GM23338 (cell line): ENCODE measurements around the gene HMGCS1. TPM values are rescaled to one million over a fixed set of nuclear protein-coding genes. Genes with fewer than 3 reads are reported as not detected.

Experiments
- ATAC-seq: fragments of 200-7000 bp; cut with Tn5 transposase; 3 replicates; pipeline ENCODE4 v1.9.1; 2020
- DNase-seq: peaks from one replicate; pipeline ENCODE4 v3.0.0-alpha.2; 2015; ENCODE audit warnings: low spot score
- H2AFZ ChIP-seq: fragments of 200-600 bp; sonication (generic); 2 replicates; pipeline ENCODE4 v1.8.0; 2016; ENCODE audit warnings: antibody characterized with exemption, mild to moderate bottlenecking, moderate library complexity
- H3F3A ChIP-seq: fragments of 200-600 bp; sonication (generic); replicated peaks from 2 replicates; pipeline ENCODE4 v1.8.0; 2017; ENCODE audit warnings: antibody characterized with exemption, mixed run types, low read depth
- H3K27ac ChIP-seq: fragments of 200-600 bp; sonication (generic); 2 replicates; pipeline ENCODE4 v1.6.1; 2016; ENCODE audit warnings: low read depth
- H3K27me3 ChIP-seq: fragments of 200-600 bp; sonication (generic); 2 replicates; pipeline ENCODE4 v1.8.0; 2016; ENCODE audit warnings: mild to moderate bottlenecking, mixed run types, moderate library complexity; ENCODE audit not compliant: insufficient read depth
- H3K36me3 ChIP-seq: fragments of 200-600 bp; sonication (generic); 2 replicates; pipeline ENCODE4 v1.8.0; 2016; ENCODE audit warnings: mild to moderate bottlenecking; ENCODE audit not compliant: insufficient read depth
- H3K4me1 ChIP-seq: fragments of 200-600 bp; sonication (generic); 2 replicates; pipeline ENCODE4 v1.8.0; 2016; ENCODE audit warnings: mild to moderate bottlenecking, moderate library complexity; ENCODE audit not compliant: insufficient read depth
- H3K4me2 ChIP-seq: fragments of 200-600 bp; sonication (generic); 2 replicates; pipeline ENCODE4 v1.7.1; 2017; ENCODE audit warnings: mixed run types
- H3K4me3 ChIP-seq: fragments of 200-600 bp; sonication (generic); 2 replicates; pipeline ENCODE4 v1.6.1; 2016; ENCODE audit warnings: mixed run types
- H3K79me2 ChIP-seq: fragments of 200-600 bp; sonication (generic); replicated peaks from 2 replicates; pipeline ENCODE4 v1.8.0; 2017; ENCODE audit warnings: mild to moderate bottlenecking; ENCODE audit not compliant: insufficient read depth
- H3K9me2 ChIP-seq: fragments of 200-600 bp; sonication (generic); 2 replicates; pipeline ENCODE4 v1.8.0; 2017; ENCODE audit not compliant: insufficient read depth
- H4K20me1 ChIP-seq: fragments of 200-600 bp; sonication (generic); replicated peaks from 2 replicates; pipeline ENCODE4 v1.8.0; 2017; ENCODE audit warnings: mild to moderate bottlenecking; ENCODE audit not compliant: insufficient read depth
- H3K27ac Mint-ChIP-seq: 2 replicates; pipeline ENCODE4 v1.8.0; 2020; ENCODE audit warnings: inconsistent platforms, mild to moderate bottlenecking, moderate library complexity, mixed read lengths
- H3K27me3 Mint-ChIP-seq: 3 replicates; pipeline ENCODE4 v1.8.0; 2022; ENCODE audit warnings: low read depth, mild to moderate bottlenecking, moderate library complexity, mixed read lengths, inconsistent platforms; ENCODE audit not compliant: insufficient read depth, poor library complexity
- H3K36me3 Mint-ChIP-seq: 3 replicates; pipeline ENCODE4 v1.8.0; 2021; ENCODE audit warnings: low read depth, mild to moderate bottlenecking, inconsistent platforms, moderate library complexity, mixed read lengths
- H3K4me1 Mint-ChIP-seq: 3 replicates; pipeline ENCODE4 v1.8.0; 2020; ENCODE audit warnings: mild to moderate bottlenecking, inconsistent platforms, mixed read lengths
- H3K4me3 Mint-ChIP-seq: 3 replicates; pipeline ENCODE4 v1.8.0; 2021; ENCODE audit warnings: moderate library complexity, mild to moderate bottlenecking, inconsistent platforms, mixed read lengths
- H3K9me3 Mint-ChIP-seq: 3 replicates; pipeline ENCODE4 v1.8.0; 2020; ENCODE audit warnings: moderate library complexity, mild to moderate bottlenecking, inconsistent platforms, mixed read lengths
- CREB1 ChIP-seq: fragments of 250-450 bp; sonication (Bioruptor Pico); IDR thresholded peaks from 2 replicates; pipeline ENCODE4 v1.5.0; 2020; ENCODE audit warnings: low read depth, mild to moderate bottlenecking, moderate library complexity
- CTCF ChIP-seq, 2 experiments: fragments of 200-600 bp in 1 of 2; sonication (generic) in 1 of 2; conservative IDR thresholded peaks; 2 replicates each; pipeline versions ENCODE4 v1.5.1 to v1.6.1; 2016 to 2017; ENCODE audit warnings: antibody characterized with exemption in 2 of 2, low read depth in 2 of 2, mild to moderate bottlenecking in 2 of 2, moderate library complexity in 1 of 2
- EZH2 ChIP-seq: fragments of 200-600 bp; sonication (generic); IDR thresholded peaks from one replicate; pipeline ENCODE4 v1.8.0; 2017; ENCODE audit warnings: antibody characterized with exemption, mild to moderate bottlenecking, low read depth; ENCODE audit not compliant: unreplicated experiment
- EZH2phosphoT487 ChIP-seq: fragments of 200-600 bp; sonication (generic); IDR thresholded peaks from one replicate; pipeline ENCODE4 v1.8.1; 2018; ENCODE audit warnings: antibody characterized with exemption; ENCODE audit not compliant: unreplicated experiment
- NANOG ChIP-seq: IDR thresholded peaks from 2 replicates; pipeline ENCODE4 v1.6.1; 2016; ENCODE audit warnings: antibody characterized with exemption, borderline replicate concordance
- POLR2AphosphoS5 ChIP-seq: IDR thresholded peaks from 2 replicates; pipeline ENCODE4 v1.6.1; 2016; ENCODE audit warnings: antibody characterized with exemption, low read depth
- STAT1 ChIP-seq: IDR thresholded peaks from one replicate; pipeline ENCODE4 v1.6.1; 2016; ENCODE audit warnings: antibody characterized with exemption; ENCODE audit not compliant: unreplicated experiment
- ZNF114 ChIP-seq: fragments of 250-450 bp; sonication (Bioruptor Pico); IDR thresholded peaks from 2 replicates; pipeline ENCODE4 v1.5.0; 2020; ENCODE audit warnings: mild to moderate bottlenecking, moderate library complexity
- ZNF331 ChIP-seq: fragments of 250-450 bp; sonication (Bioruptor Pico); IDR thresholded peaks from 2 replicates; pipeline ENCODE4 v1.5.0; 2020; ENCODE audit warnings: low read depth, mild to moderate bottlenecking, moderate library complexity
- polyA plus RNA-seq: library from polyadenylated mRNA; unstranded; fragments of >200 nt; fragmentation: Nextera tagmentation; extraction: Ambion mirVana; gene quantifications from 2 replicates; pipeline ENCODE4 v1.2.1, GENCODE V29; 2016
- total RNA-seq: library from RNA; depleted of rRNA; stranded (reverse); fragments of >200 nt; shearing (Covaris generic); gene quantifications from 2 replicates; pipeline ENCODE4 v1.2.3, GENCODE V29; 2014
- TF ChIP-seq, protein P1 (sequence below): IDR thresholded peaks from 2 replicates; pipeline ENCODE4 v1.6.1; 2016; ENCODE audit warnings: antibody characterized with exemption
- TF ChIP-seq, protein P2 (sequence below): fragments of 250-450 bp; sonication (Bioruptor Pico); IDR thresholded peaks from 2 replicates; pipeline ENCODE4 v1.5.0; 2020; ENCODE audit warnings: mild to moderate bottlenecking, moderate library complexity

Gene HMGCS1
- total and polyA plus RNA-seq, 2 experiments from 2014 or later, result 172 to 278 TPM

- no peak for TF ChIP-seq CREB1 (CRISPR knock-in tag)
- TF ChIP-seq CTCF (conservative IDR thresholded peaks at IDR 0.05; ENCODE audit: low read depth in 2 of 2), result no peak
- TF ChIP-seq STAT1, result no peak
- TF ChIP-seq NANOG, result no peak
These were observed 67.4 kb downstream of the HMGCS1 start (continued) for GRCh38 chr5:43245724-43246385.

- TF ChIP-seq STAT1 (no peak), ZNF114 (no peak), ZNF331 (CRISPR knock-in tag) (no peak), EZH2phosphoT487 (no peak), CREB1 (CRISPR knock-in tag) (no peak), POLR2AphosphoS5 (no peak), NANOG (no peak), EZH2 (no peak)
- TF ChIP-seq, protein P1, sequence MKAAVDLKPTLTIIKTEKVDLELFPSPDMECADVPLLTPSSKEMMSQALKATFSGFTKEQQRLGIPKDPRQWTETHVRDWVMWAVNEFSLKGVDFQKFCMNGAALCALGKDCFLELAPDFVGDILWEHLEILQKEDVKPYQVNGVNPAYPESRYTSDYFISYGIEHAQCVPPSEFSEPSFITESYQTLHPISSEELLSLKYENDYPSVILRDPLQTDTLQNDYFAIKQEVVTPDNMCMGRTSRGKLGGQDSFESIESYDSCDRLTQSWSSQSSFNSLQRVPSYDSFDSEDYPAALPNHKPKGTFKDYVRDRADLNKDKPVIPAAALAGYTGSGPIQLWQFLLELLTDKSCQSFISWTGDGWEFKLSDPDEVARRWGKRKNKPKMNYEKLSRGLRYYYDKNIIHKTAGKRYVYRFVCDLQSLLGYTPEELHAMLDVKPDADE, result no peak
- TF ChIP-seq, protein P2, sequence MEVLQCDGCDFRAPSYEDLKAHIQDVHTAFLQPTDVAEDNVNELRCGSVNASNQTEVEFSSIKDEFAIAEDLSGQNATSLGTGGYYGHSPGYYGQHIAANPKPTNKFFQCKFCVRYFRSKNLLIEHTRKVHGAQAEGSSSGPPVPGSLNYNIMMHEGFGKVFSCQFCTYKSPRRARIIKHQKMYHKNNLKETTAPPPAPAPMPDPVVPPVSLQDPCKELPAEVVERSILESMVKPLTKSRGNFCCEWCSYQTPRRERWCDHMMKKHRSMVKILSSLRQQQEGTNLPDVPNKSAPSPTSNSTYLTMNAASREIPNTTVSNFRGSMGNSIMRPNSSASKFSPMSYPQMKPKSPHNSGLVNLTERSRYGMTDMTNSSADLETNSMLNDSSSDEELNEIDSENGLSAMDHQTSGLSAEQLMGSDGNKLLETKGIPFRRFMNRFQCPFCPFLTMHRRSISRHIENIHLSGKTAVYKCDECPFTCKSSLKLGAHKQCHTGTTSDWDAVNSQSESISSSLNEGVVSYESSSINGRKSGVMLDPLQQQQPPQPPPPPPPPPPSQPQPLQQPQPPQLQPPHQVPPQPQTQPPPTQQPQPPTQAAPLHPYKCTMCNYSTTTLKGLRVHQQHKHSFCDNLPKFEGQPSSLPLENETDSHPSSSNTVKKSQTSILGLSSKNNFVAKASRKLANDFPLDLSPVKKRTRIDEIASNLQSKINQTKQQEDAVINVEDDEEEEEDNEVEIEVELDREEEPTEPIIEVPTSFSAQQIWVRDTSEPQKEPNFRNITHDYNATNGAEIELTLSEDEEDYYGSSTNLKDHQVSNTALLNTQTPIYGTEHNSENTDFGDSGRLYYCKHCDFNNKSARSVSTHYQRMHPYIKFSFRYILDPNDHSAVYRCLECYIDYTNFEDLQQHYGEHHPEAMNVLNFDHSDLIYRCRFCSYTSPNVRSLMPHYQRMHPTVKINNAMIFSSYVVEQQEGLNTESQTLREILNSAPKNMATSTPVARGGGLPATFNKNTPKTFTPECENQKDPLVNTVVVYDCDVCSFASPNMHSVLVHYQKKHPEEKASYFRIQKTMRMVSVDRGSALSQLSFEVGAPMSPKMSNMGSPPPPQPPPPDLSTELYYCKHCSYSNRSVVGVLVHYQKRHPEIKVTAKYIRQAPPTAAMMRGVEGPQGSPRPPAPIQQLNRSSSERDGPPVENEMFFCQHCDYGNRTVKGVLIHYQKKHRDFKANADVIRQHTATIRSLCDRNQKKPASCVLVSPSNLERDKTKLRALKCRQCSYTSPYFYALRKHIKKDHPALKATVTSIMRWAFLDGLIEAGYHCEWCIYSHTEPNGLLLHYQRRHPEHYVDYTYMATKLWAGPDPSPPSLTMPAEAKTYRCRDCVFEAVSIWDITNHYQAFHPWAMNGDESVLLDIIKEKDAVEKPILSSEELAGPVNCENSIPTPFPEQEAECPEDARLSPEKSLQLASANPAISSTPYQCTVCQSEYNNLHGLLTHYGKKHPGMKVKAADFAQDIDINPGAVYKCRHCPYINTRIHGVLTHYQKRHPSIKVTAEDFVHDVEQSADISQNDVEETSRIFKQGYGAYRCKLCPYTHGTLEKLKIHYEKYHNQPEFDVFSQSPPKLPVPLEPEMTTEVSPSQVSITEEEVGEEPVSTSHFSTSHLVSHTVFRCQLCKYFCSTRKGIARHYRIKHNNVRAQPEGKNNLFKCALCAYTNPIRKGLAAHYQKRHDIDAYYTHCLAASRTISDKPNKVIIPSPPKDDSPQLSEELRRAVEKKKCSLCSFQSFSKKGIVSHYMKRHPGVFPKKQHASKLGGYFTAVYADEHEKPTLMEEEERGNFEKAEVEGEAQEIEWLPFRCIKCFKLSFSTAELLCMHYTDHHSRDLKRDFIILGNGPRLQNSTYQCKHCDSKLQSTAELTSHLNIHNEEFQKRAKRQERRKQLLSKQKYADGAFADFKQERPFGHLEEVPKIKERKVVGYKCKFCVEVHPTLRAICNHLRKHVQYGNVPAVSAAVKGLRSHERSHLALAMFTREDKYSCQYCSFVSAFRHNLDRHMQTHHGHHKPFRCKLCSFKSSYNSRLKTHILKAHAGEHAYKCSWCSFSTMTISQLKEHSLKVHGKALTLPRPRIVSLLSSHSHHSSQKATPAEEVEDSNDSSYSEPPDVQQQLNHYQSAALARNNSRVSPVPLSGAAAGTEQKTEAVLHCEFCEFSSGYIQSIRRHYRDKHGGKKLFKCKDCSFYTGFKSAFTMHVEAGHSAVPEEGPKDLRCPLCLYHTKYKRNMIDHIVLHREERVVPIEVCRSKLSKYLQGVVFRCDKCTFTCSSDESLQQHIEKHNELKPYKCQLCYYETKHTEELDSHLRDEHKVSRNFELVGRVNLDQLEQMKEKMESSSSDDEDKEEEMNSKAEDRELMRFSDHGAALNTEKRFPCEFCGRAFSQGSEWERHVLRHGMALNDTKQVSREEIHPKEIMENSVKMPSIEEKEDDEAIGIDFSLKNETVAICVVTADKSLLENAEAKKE (CRISPR knock-in tag), result no peak
- Histone ChIP-seq H3K4me3 (no peak overlapping the region), H2AFZ (no peak overlapping the region), H3K9me2 (peaks cover 3% of the 10 kb centered on the region; the same call in 1 of the 2 replicates), H3K27me3 (no peaks in the 10 kb centered on the region), H4K20me1 (no peaks in the 10 kb centered on the region), H3K27ac (no peak overlapping the region), H3K4me1 (0 out of 2 replicates have a peak, but pooled peaks cover 4% of the 10 kb centered on the region), H3K36me3 (no peaks in the 10 kb centered on the region), H3F3A (no peaks in the 10 kb centered on the region), H3K79me2 (no peaks in the 10 kb centered on the region), H3K4me2 (no peak overlapping the region)
- no peaks in the 10 kb centered on the region for H3K27me3 Mint-ChIP-seq
- no peak overlapping the region for H3K27ac Mint-ChIP-seq
- H3K4me1 Mint-ChIP-seq, result no peaks in the 10 kb centered on the region; the same call in 2 of the 3 replicates
- DNase-seq (no peak), ATAC-seq (no peak)
- H3K36me3 Mint-ChIP-seq, result no peaks in the 10 kb centered on the region
- no peaks in the 10 kb centered on the region for H3K9me3 Mint-ChIP-seq
- H3K4me3 Mint-ChIP-seq, result no peak overlapping the region
These were observed 68.2 kb downstream of the HMGCS1 start for GRCh38 chr5:43244823-43245565.
